Upper lobe of left lung (tissue), 4 donors: ENCODE results near the gene NOVA1.

Experiments used
- POLR2A ChIP-seq, 4 donors: fragments of 450-650 bp; IDR thresholded peaks; one replicate each; pipeline ENCODE4 v1.5.1; 2016 to 2017; ENCODE audit warnings: antibody characterized with exemption in 4 of 4, mild to moderate bottlenecking in 2 of 4
- TF ChIP-seq, protein P1 (sequence below), 6 experiments: fragments of 450-650 bp in 4 of 6; fragments of 200-600 bp in 2 of 6; sonication (generic) in 2 of 6; IDR thresholded peaks; one replicate each; pipeline ENCODE4 v1.5.1; 2016 to 2019; ENCODE audit warnings: antibody characterized with exemption in 6 of 6

- TF ChIP-seq, protein P1, sequence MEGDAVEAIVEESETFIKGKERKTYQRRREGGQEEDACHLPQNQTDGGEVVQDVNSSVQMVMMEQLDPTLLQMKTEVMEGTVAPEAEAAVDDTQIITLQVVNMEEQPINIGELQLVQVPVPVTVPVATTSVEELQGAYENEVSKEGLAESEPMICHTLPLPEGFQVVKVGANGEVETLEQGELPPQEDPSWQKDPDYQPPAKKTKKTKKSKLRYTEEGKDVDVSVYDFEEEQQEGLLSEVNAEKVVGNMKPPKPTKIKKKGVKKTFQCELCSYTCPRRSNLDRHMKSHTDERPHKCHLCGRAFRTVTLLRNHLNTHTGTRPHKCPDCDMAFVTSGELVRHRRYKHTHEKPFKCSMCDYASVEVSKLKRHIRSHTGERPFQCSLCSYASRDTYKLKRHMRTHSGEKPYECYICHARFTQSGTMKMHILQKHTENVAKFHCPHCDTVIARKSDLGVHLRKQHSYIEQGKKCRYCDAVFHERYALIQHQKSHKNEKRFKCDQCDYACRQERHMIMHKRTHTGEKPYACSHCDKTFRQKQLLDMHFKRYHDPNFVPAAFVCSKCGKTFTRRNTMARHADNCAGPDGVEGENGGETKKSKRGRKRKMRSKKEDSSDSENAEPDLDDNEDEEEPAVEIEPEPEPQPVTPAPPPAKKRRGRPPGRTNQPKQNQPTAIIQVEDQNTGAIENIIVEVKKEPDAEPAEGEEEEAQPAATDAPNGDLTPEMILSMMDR (IDR thresholded peaks at IDR 0.05): no peak
- no peak for TF ChIP-seq POLR2A (IDR thresholded peaks at IDR 0.05)
Observed at GRCh38 chr14:26598081-26598671, 343 bp upstream of the NOVA1 start.
